NT2/D1 (cell line): Measurements from ENCODE around the gene SEMA3F.

Experiments used
- DNase-seq: peaks from one replicate; pipeline ENCODE4 v3.0.0-alpha.2; 2011; ENCODE audit warnings: low read depth, low spot score
- H3K27me3 ChIP-seq: 2 replicates; pipeline ENCODE4 v1.6.0; 2011; ENCODE audit warnings: mild to moderate bottlenecking; ENCODE audit not compliant: insufficient read length, insufficient read depth
- H3K36me3 ChIP-seq: 2 replicates; pipeline ENCODE4 v1.6.1; 2011; ENCODE audit warnings: mild to moderate bottlenecking, low read length, mixed read lengths; ENCODE audit not compliant: insufficient read depth, insufficient read length
- H3K4me1 ChIP-seq: 2 replicates; pipeline ENCODE4 v1.5.1; 2011; ENCODE audit not compliant: insufficient read depth, insufficient read length
- H3K4me3 ChIP-seq: 2 replicates; pipeline ENCODE4 v1.5.1; 2011; ENCODE audit warnings: low read depth; ENCODE audit not compliant: insufficient read length
- H3K9ac ChIP-seq: 2 replicates; pipeline ENCODE4 v1.6.0; 2011; ENCODE audit warnings: low read depth; ENCODE audit not compliant: insufficient read length
- H3K9me3 ChIP-seq: 2 replicates; pipeline ENCODE4 v1.5.1; 2011; ENCODE audit warnings: mild to moderate bottlenecking, low read length; ENCODE audit not compliant: insufficient read depth
- SUZ12 ChIP-seq: IDR thresholded peaks from 2 replicates; pipeline ENCODE4 v1.6.1; 2011; ENCODE audit not compliant: insufficient read length, insufficient read depth; ENCODE audit errors: extremely low read depth
- YY1 ChIP-seq: IDR thresholded peaks from 2 replicates; pipeline ENCODE4 v1.6.1; 2011; ENCODE audit not compliant: insufficient read length, insufficient read depth
- ZNF274 ChIP-seq: IDR thresholded peaks from 2 replicates; pipeline ENCODE4 v1.6.1; 2011; ENCODE audit warnings: mild to moderate bottlenecking, low read depth, low read length

Gene SEMA3F

GRCh38 chr3:50139718-50140423 is 15.3 kb upstream of the SEMA3F start:
- no peak overlapping the region for H3K9ac ChIP-seq
- H3K27me3 ChIP-seq = no peaks in the 10 kb centered on the region
- no peaks in the 10 kb centered on the region for H3K36me3 ChIP-seq
- no peaks in the 10 kb centered on the region for H3K9me3 ChIP-seq
- no peak for DNase-seq
- H3K4me3 ChIP-seq = no peak overlapping the region
- TF ChIP-seq YY1 = no peak
- TF ChIP-seq SUZ12 = no peak
- TF ChIP-seq ZNF274 = no peak
- H3K4me1 ChIP-seq = peaks cover 44% of the 10 kb centered on the region

- H3K27me3 ChIP-seq = no peaks in the 10 kb centered on the region
- H3K9ac ChIP-seq = no peak overlapping the region
- H3K4me1 ChIP-seq = peaks cover 44% of the 10 kb centered on the region
- TF ChIP-seq ZNF274 (no peak), SUZ12 (no peak), YY1 (no peak)
- no peaks in the 10 kb centered on the region for H3K36me3 ChIP-seq
- no peak for DNase-seq
- no peaks in the 10 kb centered on the region for H3K9me3 ChIP-seq
- H3K4me3 ChIP-seq = no peak overlapping the region
Observed at GRCh38 chr3:50140990-50141389, 14.1 kb upstream of the SEMA3F start.

GRCh38 chr3:50146316-50146901 is 8.7 kb upstream of the SEMA3F start:
- Histone ChIP-seq H3K9ac (peak overlapping the region; percentile 34), H3K4me1 (peaks cover 24% of the 10 kb centered on the region), H3K36me3 (no peaks in the 10 kb centered on the region), H3K9me3 (no peaks in the 10 kb centered on the region), H3K4me3 (no peak overlapping the region), H3K27me3 (no peaks in the 10 kb centered on the region)
- TF ChIP-seq ZNF274 = no peak
- no peak for TF ChIP-seq SUZ12
- TF ChIP-seq YY1 = no peak
- no peak for DNase-seq

- no peaks in the 10 kb centered on the region for H3K9me3 ChIP-seq
- no peak for DNase-seq
- no peak for TF ChIP-seq ZNF274
- TF ChIP-seq SUZ12 = no peak
- TF ChIP-seq YY1 = no peak
- no peaks in the 10 kb centered on the region for H3K36me3 ChIP-seq
- H3K9ac ChIP-seq = peak overlapping the region; percentile 34
- H3K27me3 ChIP-seq = no peaks in the 10 kb centered on the region
- no peak overlapping the region for H3K4me3 ChIP-seq
- H3K4me1 ChIP-seq = peaks cover 30% of the 10 kb centered on the region
Observed at GRCh38 chr3:50147016-50147415, 8.1 kb upstream of the SEMA3F start.

- Histone ChIP-seq H3K9ac (peak overlapping the region; percentile 34), H3K36me3 (no peaks in the 10 kb centered on the region), H3K4me3 (no peak overlapping the region), H3K9me3 (no peaks in the 10 kb centered on the region), H3K27me3 (no peaks in the 10 kb centered on the region), H3K4me1 (peaks cover 33% of the 10 kb centered on the region)
- no peak for DNase-seq
- TF ChIP-seq YY1 = no peak
- TF ChIP-seq ZNF274 = no peak
- no peak for TF ChIP-seq SUZ12
Observed at GRCh38 chr3:50147447-50147846, 7.7 kb upstream of the SEMA3F start.

- no peak overlapping the region for H3K9ac ChIP-seq
- peaks cover 33% of the 10 kb centered on the region for H3K4me1 ChIP-seq
- H3K36me3 ChIP-seq = no peaks in the 10 kb centered on the region
Observed at GRCh38 chr3:50147861-50148260, 7.3 kb upstream of the SEMA3F start.

GRCh38 chr3:50150404-50150750 is 4.7 kb upstream of the SEMA3F start:
- no peaks in the 10 kb centered on the region for H3K9me3 ChIP-seq
- DNase-seq = no peak
- no peak overlapping the region for H3K4me3 ChIP-seq
- H3K36me3 ChIP-seq = no peaks in the 10 kb centered on the region
- H3K4me1 ChIP-seq = peaks cover 36% of the 10 kb centered on the region
- H3K9ac ChIP-seq = peak overlapping the region; percentile 38
- TF ChIP-seq YY1 (no peak), ZNF274 (no peak), SUZ12 (no peak)
- peaks cover 19% of the 10 kb centered on the region for H3K27me3 ChIP-seq

More at GRCh38 chr3:50147861-50148260, 7.3 kb upstream of the SEMA3F start:
- Histone ChIP-seq H3K9me3 (no peaks in the 10 kb centered on the region), H3K27me3 (peaks cover 1% of the 10 kb centered on the region), H3K4me3 (no peak overlapping the region)
- no peak for DNase-seq
- TF ChIP-seq SUZ12 (no peak), ZNF274 (no peak), YY1 (no peak)
